VCaP (cell line): ENCODE measurements around the gene DHRS2.

Experiments used
- H3K27ac ChIP-seq: fragments of 450-650 bp; 2 replicates; pipeline ENCODE4 v1.5.1; 2017
- TF ChIP-seq, protein P1 (sequence below): fragments of 450-650 bp; conservative IDR thresholded peaks from 2 replicates; pipeline ENCODE4 v1.5.1; 2017; ENCODE audit warnings: mild to moderate bottlenecking, moderate library complexity

The DHRS2 gene

GRCh38 chr14:23643533-23644194 lies 7.5 kb downstream of the DHRS2 start:
- TF ChIP-seq, protein P1, sequence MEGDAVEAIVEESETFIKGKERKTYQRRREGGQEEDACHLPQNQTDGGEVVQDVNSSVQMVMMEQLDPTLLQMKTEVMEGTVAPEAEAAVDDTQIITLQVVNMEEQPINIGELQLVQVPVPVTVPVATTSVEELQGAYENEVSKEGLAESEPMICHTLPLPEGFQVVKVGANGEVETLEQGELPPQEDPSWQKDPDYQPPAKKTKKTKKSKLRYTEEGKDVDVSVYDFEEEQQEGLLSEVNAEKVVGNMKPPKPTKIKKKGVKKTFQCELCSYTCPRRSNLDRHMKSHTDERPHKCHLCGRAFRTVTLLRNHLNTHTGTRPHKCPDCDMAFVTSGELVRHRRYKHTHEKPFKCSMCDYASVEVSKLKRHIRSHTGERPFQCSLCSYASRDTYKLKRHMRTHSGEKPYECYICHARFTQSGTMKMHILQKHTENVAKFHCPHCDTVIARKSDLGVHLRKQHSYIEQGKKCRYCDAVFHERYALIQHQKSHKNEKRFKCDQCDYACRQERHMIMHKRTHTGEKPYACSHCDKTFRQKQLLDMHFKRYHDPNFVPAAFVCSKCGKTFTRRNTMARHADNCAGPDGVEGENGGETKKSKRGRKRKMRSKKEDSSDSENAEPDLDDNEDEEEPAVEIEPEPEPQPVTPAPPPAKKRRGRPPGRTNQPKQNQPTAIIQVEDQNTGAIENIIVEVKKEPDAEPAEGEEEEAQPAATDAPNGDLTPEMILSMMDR, result no peak
- H3K27ac ChIP-seq, result peak overlapping the region; percentile 89; the same call in 1 of the 2 replicates

DNA sequence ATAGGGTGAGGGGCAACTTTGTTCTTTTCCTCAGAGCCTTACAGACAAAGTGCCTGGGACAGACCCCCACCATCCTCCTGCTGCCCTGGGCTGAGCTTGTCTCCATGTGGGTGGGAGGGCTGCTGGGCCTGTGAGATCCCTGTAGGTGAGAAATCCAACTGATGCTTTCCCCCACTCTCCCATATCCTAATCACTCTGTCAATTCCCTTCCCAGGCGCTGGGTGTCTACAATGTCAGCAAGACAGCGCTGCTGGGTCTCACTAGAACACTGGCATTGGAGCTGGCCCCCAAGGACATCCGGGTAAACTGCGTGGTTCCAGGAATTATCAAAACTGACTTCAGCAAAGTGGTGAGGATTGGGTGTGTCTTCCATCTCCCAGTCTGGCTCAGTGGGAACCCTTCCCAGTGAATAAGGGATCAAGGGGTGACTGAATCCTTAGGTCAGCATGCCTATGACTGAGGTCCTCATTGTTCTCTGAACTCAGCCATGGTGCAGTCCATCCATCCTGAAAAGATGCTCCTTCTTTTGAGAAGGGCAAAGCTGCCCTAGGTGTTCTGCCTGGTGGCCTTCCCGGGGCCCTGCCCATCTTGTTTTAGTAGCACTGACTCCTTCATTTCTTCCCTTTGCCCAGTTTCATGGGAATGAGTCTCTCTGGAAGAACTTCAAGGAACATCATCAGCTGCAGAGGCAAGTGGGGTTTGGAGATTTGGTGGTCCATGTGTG lies 8.2 kb downstream of the DHRS2 start:
- no peak overlapping the region for H3K27ac ChIP-seq
- TF ChIP-seq, protein P1, result no peak

DNA sequence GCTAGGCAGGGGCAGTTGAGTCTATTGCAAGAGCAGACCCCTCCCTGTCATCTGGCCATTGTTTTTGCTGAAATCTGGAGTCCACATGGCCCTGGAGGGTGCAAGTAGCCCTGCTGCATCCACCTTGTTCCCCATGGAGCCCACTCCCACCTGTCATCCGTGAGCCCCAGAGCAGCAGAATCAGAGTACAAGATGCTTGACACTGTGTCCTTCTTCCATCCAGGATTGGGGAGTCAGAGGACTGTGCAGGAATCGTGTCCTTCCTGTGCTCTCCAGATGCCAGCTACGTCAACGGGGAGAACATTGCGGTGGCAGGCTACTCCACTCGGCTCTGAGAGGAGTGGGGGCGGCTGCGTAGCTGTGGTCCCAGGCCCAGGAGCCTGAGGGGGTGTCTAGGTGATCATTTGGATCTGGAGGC lies 8.8 kb downstream of the DHRS2 start:
- H3K27ac ChIP-seq, result no peak overlapping the region
- TF ChIP-seq, protein P1, result no peak

DNA sequence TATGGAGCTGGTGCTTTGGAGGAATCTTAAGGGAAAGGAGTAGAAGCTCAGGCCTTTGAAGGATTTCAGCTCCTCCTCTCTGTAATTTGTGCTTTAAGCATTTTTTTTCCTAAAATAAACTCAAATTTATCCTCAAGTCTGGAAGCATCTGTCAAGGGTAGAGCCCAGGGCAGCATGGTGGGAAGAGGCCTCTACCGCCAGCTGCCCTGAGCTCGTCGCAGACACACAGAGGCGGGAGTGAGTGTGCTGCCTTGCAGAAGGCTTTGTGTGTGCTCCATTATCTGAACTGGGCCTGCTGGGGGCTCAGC lies 9.3 kb downstream of the DHRS2 start:
- TF ChIP-seq, protein P1, result no peak
- no peak overlapping the region for H3K27ac ChIP-seq

DNA sequence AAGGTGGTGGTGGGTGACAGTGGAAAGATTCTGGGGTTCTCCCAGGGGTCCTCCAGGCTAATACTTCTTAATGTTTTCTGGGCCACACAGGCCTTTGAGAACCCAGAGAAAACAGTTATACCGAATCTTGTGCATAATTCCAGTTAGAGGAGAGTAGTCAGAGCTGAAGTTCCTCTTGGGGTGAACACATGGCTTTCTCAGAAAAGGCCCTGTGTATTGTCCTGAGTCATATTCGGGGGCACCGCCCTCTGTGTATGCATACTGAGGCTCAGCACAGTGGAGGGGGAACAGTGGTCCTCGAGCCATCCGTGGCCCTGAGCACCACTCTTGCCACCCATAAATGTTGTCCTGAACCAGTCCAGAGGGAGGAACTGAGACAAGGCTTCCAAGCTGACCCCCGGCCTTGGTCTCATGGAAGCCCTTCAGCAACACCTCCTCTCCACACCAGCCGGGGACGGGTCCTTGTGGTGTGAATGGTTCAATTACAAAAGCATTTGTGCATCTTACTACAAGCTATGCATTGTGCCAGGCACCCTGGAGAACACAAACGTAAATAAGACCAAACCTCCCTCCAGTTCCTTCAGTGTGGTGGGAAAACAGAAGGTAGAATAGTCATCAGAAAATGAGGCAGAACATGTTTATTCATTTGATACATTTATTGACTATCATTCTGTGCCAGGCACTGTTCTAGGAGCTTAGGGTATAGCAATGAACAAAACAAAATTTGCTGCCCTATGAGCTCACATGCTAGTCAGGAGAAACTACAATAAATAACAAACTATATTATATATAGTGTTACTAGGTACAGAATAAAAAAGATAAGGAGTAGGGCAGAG lies 9.9 kb downstream of the DHRS2 start:
- H3K27ac ChIP-seq, result no peak overlapping the region
- TF ChIP-seq, protein P1, result no peak

GRCh38 chr14:23646648-23647549 lies 10.7 kb downstream of the DHRS2 start:
- H3K27ac ChIP-seq, result no peak overlapping the region
- TF ChIP-seq, protein P1, result no peak
